Stimulated activated CD4-positive, alpha-beta T cell treated with anti-CD3 and anti-CD28 coated beads, Interleukin-1b, Interleukin-23, amount 100 ng/mL, for 48 hours (primary cell): Measurements from ENCODE around the gene C9orf72.
"Not testable (repeated sequence)": the region's sequence is repeated elsewhere in the genome, so short reads cannot be mapped to it uniquely, and the experiment has no call there.

Experiments
- DNase-seq: peaks from one replicate; pipeline ENCODE4 v3.0.0-alpha.2; 2020

C9orf72 gene

GRCh38 chr9:27510780-27511179 lies 62.5 kb downstream of the C9orf72 start:
- DNase-seq = no peak

- no peak for DNase-seq
Observed at GRCh38 chr9:27506981-27507380, 66.3 kb downstream of the C9orf72 start.

GRCh38 chr9:27505744-27506161 lies 67.5 kb downstream of the C9orf72 start:
- DNase-seq = peak; percentile 40

- peak; percentile 13 for DNase-seq
Observed at GRCh38 chr9:27504259-27504658, 69.0 kb downstream of the C9orf72 start.

GRCh38 chr9:27503623-27504022 lies 69.7 kb downstream of the C9orf72 start:
- DNase-seq = no peak

GRCh38 chr9:27500902-27501301 lies 72.4 kb downstream of the C9orf72 start:
- not testable (repeated sequence) for DNase-seq

- DNase-seq = no peak
Observed at GRCh38 chr9:27499451-27499850, 73.8 kb downstream of the C9orf72 start.

GRCh38 chr9:27497883-27498417 lies 75.3 kb downstream of the C9orf72 start:
- DNase-seq = no peak
